NCI-H2081 treated with DMSO at 0.1 percent for 48 hours (cell line): ENCODE data around the gene LCP1.

Experiments used
- DNase-seq: peaks from one replicate; lab custom pipeline; 2025; lab: John Stamatoyannopoulos, UW

Gene LCP1

GRCh38 chr13:46158983-46159382 is 23.0 kb downstream of the LCP1 start:
- DNase-seq, result no peak

- no peak for DNase-seq
These were observed 23.8 kb downstream of the LCP1 start for GRCh38 chr13:46158222-46158621.

- no peak for DNase-seq
These were observed 27.7 kb downstream of the LCP1 start for GRCh38 chr13:46154136-46154801.

GRCh38 chr13:46152627-46153328 is 29.2 kb downstream of the LCP1 start:
- DNase-seq, result no peak

GRCh38 chr13:46150134-46150693 is 31.8 kb downstream of the LCP1 start:
- no peak for DNase-seq

- DNase-seq, result no peak
These were observed 32.5 kb downstream of the LCP1 start for GRCh38 chr13:46149272-46150133.

GRCh38 chr13:46146898-46147297 is 35.1 kb downstream of the LCP1 start:
- DNase-seq, result no peak

GRCh38 chr13:46145950-46146349 is 36.0 kb downstream of the LCP1 start:
- DNase-seq, result no peak

GRCh38 chr13:46145135-46145534 is 36.8 kb downstream of the LCP1 start:
- DNase-seq, result no peak

- DNase-seq, result no peak
These were observed 38.7 kb downstream of the LCP1 start for GRCh38 chr13:46143184-46143701.

- DNase-seq, result peak; percentile 29
These were observed 39.2 kb downstream of the LCP1 start for GRCh38 chr13:46142776-46143175.

GRCh38 chr13:46140044-46140443 is 41.9 kb downstream of the LCP1 start:
- no peak for DNase-seq

GRCh38 chr13:46137627-46138317 is 44.2 kb downstream of the LCP1 start:
- no peak for DNase-seq

GRCh38 chr13:46136688-46137087 is 45.3 kb downstream of the LCP1 start:
- DNase-seq, result no peak

- no peak for DNase-seq
These were observed 46.9 kb downstream of the LCP1 start for GRCh38 chr13:46134961-46135522.

- no peak for DNase-seq
These were observed 47.5 kb downstream of the LCP1 start for GRCh38 chr13:46134494-46134893.

- DNase-seq, result no peak
These were observed 49.9 kb downstream of the LCP1 start for GRCh38 chr13:46132109-46132508.

- DNase-seq, result no peak
These were observed 50.3 kb downstream of the LCP1 start for GRCh38 chr13:46131705-46132104.

GRCh38 chr13:46129955-46130618 is 51.9 kb downstream of the LCP1 start:
- no peak for DNase-seq

GRCh38 chr13:46129124-46129523 is 52.9 kb downstream of the LCP1 start:
- DNase-seq, result no peak
